ENCODE results near the gene TIGD1.

The TIGD1 gene

GRCh38 chr2:232580648-232580981, 30.3 kb upstream of the TIGD1 start:
- TF ChIP-seq, protein P1, sequence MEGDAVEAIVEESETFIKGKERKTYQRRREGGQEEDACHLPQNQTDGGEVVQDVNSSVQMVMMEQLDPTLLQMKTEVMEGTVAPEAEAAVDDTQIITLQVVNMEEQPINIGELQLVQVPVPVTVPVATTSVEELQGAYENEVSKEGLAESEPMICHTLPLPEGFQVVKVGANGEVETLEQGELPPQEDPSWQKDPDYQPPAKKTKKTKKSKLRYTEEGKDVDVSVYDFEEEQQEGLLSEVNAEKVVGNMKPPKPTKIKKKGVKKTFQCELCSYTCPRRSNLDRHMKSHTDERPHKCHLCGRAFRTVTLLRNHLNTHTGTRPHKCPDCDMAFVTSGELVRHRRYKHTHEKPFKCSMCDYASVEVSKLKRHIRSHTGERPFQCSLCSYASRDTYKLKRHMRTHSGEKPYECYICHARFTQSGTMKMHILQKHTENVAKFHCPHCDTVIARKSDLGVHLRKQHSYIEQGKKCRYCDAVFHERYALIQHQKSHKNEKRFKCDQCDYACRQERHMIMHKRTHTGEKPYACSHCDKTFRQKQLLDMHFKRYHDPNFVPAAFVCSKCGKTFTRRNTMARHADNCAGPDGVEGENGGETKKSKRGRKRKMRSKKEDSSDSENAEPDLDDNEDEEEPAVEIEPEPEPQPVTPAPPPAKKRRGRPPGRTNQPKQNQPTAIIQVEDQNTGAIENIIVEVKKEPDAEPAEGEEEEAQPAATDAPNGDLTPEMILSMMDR (IDR thresholded peaks at IDR 0.05; ENCODE audit: borderline replicate concordance, control extremely low read depth, extremely low read depth, insufficient read depth, missing control alignments) = no peak
- DNase-seq (ENCODE audit: low spot score) = no peak
- in situ Hi-C loops (cut with MboI; ENCODE audit: low sequenced_read_pairs, unreplicated experiment) = no loop called here

DNA sequence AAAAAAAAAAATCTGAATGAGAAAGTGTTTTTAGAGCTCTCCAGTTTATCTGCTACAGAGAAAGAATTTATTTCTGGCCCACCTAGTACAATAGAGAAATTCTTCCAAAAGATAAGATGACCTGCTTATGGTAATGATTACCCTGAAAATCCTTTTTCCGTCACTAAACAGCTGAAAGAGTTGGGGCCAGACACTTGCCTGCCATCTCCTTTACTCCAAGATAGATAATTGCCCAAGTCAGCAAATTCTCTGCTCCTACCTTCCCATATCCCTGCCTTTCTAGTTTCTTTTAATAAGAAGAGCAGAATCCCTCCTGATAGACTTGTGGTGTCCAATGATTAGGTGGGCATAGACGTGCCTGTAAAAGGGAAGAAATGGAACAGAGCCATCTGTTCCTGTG, 28.3 kb upstream of the TIGD1 start:
- in situ Hi-C loops (cut with MboI; ENCODE audit: low sequenced_read_pairs, unreplicated experiment) = no loop called here
- TF ChIP-seq, protein P1 (IDR thresholded peaks at IDR 0.05; ENCODE audit: borderline replicate concordance, control extremely low read depth, extremely low read depth, insufficient read depth, missing control alignments) = no peak
- DNase-seq (ENCODE audit: low spot score) = no peak

DNA sequence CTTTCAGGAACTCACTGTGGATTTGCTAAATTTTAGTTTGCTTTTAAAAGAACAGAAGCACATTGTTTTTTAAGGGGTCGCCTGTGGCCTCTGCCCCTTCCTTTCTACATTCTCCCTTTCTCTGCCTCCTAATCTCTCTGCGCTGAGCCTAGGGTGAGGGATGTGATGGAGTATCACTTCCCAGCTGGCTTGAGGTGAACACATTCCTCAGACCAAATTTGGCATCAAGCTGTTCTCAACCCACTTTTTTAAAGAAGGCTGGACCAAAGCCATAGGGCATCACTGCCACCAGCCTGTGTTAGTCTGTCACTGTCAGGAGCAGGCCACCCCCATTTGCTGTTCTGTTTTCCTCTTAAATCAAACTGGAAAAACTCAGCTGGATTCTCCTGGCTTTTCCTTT, 27.5 kb upstream of the TIGD1 start:
- in situ Hi-C loops (cut with MboI; ENCODE audit: low sequenced_read_pairs, unreplicated experiment) = no loop called here
- no peak for DNase-seq (ENCODE audit: low spot score)
- TF ChIP-seq, protein P1 (IDR thresholded peaks at IDR 0.05; ENCODE audit: borderline replicate concordance, control extremely low read depth, extremely low read depth, insufficient read depth, missing control alignments) = no peak

DNA sequence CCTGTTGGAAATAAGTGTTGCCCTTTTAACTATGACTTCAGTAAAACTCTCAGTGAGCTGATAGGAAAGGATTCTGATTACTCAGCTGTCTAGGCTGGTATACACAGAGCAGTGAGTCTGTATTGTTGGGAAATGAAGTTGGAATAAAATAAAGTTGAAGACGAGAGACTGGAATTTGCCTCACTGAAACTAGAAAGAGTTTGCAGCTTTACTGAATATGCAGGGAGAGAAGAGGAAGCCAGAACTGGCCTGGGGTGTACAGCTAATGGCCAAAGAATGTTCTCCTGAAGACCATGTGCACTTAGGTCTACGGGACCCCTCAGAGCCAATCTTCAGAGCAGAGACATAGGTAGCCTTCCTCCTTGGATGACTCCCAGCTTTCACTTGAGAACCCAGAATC, 26.6 kb upstream of the TIGD1 start:
- TF ChIP-seq, protein P1 (IDR thresholded peaks at IDR 0.05; ENCODE audit: borderline replicate concordance, control extremely low read depth, extremely low read depth, insufficient read depth, missing control alignments) = no peak
- no peak for DNase-seq (ENCODE audit: low spot score)
- in situ Hi-C loops (cut with MboI; ENCODE audit: low sequenced_read_pairs, unreplicated experiment) = no loop called here

DNA sequence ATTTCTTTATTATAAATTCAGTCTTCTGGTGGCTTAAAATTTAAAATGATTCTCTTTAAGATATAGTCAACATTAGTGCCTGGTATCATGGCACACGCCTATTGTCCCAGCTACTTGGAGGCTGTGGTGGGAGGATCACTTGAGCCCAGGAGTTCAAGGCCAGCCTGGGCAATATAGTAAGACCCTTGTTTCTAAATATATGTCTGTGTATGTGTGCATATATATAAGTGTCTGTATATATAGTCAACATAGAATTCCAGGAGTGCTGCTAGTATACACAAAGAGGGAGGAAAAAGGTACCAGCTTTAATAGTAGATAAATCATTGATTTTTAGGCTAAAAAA, 25.0 kb upstream of the TIGD1 start:
- in situ Hi-C loops (cut with MboI; ENCODE audit: low sequenced_read_pairs, unreplicated experiment) = no loop called here

DNA sequence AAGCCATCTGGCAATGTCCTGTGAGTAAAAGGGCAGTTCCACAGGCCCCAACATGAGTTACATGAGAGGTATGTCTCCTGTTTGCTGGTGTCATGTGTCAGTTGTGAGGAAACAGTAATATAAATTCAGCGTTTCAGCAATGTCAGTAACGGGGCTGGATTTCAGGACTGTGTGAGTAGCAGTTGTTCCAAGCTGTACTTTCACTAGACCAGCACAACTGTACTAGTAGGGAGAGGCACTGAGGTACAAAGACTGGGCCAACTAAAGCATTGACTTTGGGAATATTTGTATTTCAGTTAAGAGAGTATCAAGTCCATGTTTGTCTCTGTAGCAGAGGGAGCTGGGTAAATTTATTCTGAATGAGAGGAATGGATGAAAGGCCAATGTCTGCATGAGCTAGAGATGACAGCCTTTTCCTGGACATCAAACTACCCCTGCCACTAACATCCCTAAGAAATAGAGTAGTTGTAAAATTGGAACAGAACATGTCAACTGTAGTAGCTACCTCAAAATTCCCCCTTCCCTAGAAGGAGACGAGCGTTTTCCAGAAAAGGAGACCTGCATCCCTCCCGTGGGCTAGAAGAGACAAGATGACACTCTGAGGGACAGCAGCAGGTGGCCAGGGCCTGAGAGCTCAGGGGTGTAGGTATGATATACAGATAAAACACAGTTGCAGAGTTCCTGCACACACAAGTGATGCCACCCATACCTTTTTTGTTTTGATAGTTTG, 24.5 kb upstream of the TIGD1 start:
- in situ Hi-C loops (cut with MboI; ENCODE audit: low sequenced_read_pairs, unreplicated experiment) = no loop called here
- no peak for DNase-seq (ENCODE audit: low spot score)

More for the DNA sequence above, 25.0 kb upstream of the TIGD1 start:
- TF ChIP-seq, protein P1 (IDR thresholded peaks at IDR 0.05; ENCODE audit: borderline replicate concordance, control extremely low read depth, extremely low read depth, insufficient read depth, missing control alignments) = no peak
- DNase-seq (ENCODE audit: low spot score) = no peak

More for the DNA sequence above, 24.5 kb upstream of the TIGD1 start:
- TF ChIP-seq, protein P1 (IDR thresholded peaks at IDR 0.05; ENCODE audit: borderline replicate concordance, control extremely low read depth, extremely low read depth, insufficient read depth, missing control alignments) = no peak

Measured in GM13976 (cell line).